DMS79 treated with DMSO at 0.1 percent for 48 hours (cell line): ENCODE measurements around the gene APBB2.

Experiments used
- DNase-seq: peaks from one replicate; lab custom pipeline; 2025; lab: John Stamatoyannopoulos, UW

APBB2 gene

DNA sequence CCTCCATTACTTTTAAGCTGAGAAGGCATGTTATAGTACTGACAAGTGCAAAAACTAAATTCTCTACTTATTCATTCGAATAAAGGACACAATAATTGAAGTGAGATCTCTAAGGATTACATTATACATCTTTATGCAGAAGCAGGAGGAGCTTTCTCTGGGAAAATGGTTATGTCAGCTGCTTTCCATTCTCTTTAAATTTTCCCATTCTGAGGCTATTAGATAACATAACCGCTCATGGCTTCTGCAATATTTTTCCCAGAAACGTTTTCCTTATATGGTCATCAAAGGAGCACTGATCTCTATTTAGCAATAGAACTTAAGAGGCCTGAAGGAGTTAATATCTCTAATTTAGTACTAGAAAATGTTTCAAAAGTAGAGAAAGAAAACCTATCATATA lies 243.0 kb downstream of the APBB2 start:
- DNase-seq = no peak

- DNase-seq = no peak
These were observed 244.8 kb downstream of the APBB2 start for GRCh38 chr4:40969501-40969900.

- DNase-seq = no peak
These were observed 246.8 kb downstream of the APBB2 start for GRCh38 chr4:40967550-40967949.

DNA sequence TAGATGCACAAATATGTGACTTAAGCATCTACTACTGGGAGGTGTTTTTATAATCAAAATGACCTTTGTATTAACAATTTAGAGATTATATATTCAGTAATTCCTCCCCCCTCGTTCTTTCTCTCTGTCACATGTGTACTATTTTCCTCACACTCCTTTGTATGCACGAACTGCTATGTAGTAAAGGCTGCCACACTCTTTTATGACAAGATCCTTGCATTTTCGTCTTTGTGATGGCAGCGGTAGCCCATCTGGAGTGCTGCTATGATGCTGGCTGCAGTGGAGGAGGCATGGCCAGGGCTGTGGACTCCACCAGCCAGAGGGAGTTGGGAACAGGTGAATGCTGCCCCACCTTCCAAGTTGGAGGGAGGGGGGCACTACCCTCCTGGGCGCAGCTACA lies 248.3 kb downstream of the APBB2 start:
- DNase-seq = no peak

- DNase-seq = no peak
These were observed 250.4 kb downstream of the APBB2 start for GRCh38 chr4:40963897-40964478.

DNA sequence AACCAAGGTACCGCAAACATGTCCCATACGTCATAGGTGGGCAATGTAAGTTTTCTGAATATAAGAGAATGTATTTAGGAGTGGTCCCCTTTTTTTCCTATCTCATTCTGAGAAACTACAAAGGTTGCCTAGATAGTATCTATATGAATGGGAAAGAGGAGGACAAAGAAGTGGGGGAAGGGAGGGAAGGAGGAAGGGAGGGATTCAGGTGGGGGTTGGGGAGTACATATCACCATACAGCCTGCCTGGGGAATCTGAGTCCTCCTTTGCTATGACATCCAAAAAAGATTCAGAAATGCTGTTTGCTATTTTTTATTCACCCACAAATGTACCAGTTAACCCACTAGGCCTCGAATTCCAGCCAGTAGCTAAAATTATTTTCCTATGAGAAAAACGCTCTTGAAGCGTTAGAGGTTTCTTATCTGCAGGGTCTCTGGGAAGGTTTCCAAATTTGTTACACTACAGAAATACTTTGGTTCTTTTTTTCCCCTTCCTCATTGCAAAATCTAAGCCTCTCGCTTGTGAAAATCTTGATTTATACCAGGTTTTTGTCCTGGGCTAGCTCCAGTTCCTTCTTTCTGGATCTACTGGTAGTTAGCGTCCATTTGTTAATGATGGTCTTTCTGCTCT lies 251.7 kb downstream of the APBB2 start:
- no peak for DNase-seq

DNA sequence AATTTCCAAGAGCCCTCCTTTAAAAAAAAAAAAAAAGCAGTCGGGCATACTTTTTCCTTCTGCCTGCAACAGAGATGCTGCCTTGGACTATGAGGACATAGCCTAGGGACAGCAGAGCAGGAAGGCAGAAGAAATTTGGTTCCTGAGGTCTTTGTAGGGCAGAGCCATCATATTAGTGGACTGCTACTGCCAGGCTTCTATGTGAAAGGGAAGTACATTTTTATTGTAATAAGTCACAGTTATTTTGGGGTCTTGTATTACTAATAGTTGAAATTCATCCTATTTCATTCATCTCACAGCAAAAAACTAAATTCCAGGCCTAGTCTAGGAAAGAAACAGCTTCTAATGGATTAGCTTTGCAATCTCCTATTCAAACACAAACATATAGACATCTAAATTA lies 253.4 kb downstream of the APBB2 start:
- DNase-seq = no peak

DNA sequence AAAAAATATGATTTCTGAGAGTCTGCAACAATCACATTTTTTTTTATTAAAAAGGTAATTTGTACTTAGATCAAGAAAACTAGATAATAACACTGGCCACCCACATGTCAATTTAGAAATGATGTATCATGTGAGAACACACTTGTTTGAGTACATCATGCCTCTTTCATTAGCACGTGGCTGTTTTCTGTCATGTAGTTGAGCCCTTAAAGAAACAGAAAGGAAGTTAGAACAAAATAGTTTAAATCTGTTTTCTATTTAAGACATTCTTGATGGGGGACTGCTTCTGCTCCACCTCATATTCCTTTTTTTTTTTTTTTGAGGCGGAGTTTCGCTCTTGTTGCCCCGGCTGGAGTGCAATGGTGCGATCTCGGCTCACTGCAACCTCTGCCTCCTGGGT lies 257.1 kb downstream of the APBB2 start:
- DNase-seq = no peak

- no peak for DNase-seq
These were observed 257.6 kb downstream of the APBB2 start for GRCh38 chr4:40956721-40957255.

DNA sequence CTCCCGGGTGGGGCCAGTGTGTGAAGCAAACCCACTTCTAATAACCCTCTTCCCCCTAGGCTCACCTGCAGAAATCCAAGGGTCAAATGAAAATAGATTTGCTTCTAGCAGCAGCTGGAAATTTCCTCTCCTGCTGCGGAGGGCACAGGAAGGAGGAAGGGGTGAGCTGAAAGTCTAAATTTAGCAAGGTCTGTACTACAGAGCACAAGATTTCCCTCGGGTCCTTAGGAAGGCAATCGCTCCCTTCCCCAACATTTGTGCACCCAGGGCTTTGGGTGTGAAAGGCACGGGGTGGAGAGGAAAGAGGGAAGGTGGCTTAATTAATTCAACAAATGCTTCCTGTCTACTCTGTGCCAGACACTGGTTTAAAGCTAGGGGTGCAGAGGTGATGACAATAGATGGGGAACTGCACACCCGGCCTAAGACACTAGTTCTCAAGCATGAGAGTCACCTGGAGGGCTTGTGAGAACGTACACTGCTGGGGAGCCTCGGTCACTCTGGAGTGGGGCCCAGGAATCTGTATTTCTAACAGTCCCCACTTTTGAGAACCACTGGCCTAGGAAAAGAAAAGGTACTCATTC lies 260.2 kb downstream of the APBB2 start:
- no peak for DNase-seq

GRCh38 chr4:40953283-40954087 lies 260.9 kb downstream of the APBB2 start:
- DNase-seq = no peak

DNA sequence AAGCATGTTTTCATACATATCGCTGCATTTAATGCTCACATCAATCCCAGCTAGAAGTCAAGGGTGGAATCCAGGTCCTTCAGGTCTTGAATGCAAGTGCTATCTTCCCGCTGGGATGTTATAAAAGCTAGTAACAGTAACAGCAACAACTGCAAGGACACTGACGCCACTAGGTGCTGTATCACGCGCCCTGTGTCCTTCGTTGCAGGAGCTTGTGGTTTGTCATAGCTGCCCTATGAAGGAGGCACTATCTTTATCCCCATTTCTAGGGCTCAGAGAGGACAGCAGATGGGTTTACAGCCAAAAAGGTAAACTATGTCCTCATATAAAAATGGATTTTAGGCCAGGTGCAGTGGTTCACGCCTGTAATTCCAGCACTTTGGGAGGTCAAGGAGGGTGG lies 261.7 kb downstream of the APBB2 start:
- no peak for DNase-seq

- no peak for DNase-seq
These were observed 262.1 kb downstream of the APBB2 start for GRCh38 chr4:40952217-40952616.

GRCh38 chr4:40951026-40951425 lies 263.3 kb downstream of the APBB2 start:
- DNase-seq = no peak

DNA sequence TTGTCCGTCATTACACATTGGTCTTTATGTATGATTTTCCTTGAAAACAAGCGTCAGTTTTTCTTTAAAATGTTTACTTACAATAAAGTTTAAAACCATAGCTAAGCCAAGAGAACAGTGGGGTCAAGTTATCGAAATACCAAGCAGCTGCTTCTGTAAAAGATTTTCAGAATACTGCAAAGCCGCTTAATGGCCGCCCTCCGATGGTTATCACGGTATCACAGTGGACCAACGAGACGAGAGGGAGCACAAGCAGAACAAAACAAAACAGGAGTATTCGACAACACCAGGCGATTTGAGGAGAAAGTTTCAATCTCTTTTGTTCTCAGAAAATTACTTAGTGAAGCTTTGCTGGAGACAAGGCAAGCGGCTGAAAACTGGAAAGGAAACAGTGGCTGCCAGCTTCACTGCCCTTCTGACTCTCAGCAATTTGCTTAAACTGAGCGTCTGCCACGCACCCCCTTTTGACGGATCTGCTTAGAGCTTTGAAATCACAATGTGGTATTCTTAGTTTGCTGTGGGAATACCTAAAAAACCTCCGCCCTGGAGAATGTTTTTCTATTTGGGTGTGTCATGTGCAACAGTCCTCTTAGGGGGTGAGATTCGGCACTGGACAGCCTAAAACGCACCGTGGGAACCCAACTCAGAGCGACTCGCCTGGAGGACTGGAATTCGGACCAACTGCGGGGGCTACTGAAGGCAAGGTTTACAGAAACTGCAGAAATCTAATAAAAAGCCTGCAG lies 264.8 kb downstream of the APBB2 start:
- DNase-seq = no peak

DNA sequence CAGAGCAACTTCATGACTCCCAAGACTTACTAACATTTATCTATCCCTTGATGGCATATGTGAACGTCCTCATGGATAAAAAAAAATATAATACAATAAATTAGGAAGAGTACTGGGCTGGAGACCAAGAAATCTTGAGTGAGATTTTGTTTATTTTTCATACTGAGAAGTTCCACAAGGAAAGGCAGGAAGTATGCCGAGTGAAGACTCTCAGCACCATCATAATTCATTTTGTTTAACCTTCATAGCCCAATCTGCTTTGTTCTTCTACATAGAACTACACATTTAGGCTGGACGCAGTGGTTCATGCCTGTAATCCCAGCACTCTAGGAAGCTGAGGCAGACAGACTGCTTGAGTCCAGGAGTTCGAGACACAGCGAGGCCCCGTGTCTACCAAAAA lies 266.3 kb downstream of the APBB2 start:
- DNase-seq = no peak

DNA sequence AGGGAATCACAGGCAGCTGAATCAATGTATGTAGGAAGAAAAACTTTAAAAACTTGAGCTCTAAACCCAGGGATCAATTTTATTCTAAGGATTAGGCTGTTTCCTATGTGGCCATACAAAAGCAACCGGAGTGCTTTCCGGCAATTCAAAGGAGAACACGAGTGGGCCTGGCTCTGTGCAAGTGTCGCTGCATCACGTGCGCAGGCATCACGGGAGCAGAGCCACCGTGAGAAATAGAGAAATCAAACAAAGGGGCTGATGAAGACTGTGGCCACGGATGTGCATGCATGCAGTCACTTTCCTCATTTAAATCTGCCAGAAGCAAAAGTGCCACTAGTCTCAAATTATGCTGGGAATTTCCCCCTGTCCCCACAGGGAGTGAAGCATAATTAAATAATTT lies 267.7 kb downstream of the APBB2 start:
- DNase-seq = no peak

- DNase-seq = no peak
These were observed 273.6 kb downstream of the APBB2 start for GRCh38 chr4:40940756-40941155.

DNA sequence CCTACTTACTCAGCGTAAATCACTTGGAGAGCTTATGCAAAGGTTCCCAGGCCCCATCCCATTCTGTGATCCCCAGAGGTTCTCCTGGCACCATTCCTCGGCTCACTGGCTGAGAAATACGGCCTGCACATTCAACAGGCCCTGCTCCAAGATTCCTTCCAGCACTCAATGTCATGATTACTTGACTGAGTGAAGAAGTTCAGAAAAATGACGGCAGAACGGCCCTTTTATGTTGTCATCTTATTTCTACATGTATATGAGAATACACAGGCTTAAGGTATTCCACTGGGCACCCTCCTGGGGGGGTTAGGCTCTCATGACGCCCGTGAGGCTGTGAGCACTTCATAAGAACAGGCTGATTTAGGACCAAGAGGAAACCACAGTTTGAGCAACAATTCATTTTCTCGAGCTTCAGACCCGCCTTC lies 274.0 kb downstream of the APBB2 start:
- DNase-seq = no peak

GRCh38 chr4:40939856-40940255 lies 274.5 kb downstream of the APBB2 start:
- no peak for DNase-seq

GRCh38 chr4:40938337-40938736 lies 276.0 kb downstream of the APBB2 start:
- DNase-seq = no peak

DNA sequence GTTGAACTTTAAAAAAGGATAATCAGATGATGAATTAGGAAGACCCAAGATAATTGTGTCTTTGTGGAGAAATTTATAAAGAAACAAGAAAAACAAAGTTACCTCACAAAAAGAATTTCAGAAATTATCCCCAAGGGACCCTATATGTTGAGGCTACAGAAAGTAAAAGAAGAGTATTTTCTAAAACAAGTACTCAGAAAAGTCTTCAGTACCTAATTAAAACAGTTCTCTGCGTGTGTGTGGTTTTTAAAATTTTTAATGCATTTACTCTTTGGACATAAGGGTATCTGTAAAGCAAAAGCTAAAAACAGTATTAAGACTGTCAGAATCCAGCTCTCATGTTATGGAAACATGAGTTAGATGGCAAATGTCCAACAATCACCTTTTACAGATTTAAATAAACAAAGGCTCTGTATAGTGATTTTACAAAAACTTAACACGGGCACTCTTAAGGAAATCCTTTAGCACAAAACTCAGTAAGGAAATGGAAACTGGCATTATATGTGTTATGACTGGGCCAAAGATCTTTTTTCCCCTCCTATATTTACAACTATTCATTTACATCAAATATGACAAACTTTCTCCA lies 277.1 kb downstream of the APBB2 start:
- no peak for DNase-seq
